Measurements from ENCODE around the gene MYBPH. TPM values are rescaled to one million over a fixed set of nuclear protein-coding genes. Genes with fewer than 3 reads are reported as not detected.

The MYBPH gene
- total RNA-seq, 1 experiment from 2014 or later: 13.7 TPM

DNA sequence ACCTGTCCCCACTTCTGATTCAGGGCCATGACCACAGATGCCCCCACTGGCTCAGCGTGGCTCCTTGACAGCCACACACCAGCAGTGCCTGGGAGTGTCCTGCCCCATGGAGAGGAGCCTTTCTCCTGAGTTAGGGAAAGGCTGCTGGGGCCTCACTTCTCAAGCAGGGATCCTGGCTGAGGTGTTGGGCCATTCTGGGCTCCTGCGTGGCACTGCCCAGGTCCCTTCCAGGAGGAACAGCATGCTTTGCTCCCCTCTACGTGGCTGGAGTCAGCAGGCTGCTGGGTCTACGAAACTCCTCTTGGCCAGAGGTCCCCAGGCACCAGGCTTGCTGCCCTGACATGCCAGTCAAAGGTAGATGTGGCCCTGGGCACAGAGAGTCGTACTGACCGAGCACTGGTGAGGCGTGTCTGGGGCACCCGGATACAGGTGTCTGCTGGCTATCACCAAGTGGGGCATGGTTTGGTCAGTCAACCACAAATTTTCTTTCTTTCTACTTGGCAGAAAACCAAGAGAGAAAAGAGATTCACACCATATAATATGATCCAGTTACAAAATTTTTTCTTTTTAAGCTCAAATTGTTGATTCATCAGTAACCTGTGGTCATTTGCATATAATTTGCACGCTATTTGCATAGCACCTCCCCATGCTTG, 44.0 kb downstream of the MYBPH start:
- DNase-seq (ENCODE audit: low read depth): no peak

DNA sequence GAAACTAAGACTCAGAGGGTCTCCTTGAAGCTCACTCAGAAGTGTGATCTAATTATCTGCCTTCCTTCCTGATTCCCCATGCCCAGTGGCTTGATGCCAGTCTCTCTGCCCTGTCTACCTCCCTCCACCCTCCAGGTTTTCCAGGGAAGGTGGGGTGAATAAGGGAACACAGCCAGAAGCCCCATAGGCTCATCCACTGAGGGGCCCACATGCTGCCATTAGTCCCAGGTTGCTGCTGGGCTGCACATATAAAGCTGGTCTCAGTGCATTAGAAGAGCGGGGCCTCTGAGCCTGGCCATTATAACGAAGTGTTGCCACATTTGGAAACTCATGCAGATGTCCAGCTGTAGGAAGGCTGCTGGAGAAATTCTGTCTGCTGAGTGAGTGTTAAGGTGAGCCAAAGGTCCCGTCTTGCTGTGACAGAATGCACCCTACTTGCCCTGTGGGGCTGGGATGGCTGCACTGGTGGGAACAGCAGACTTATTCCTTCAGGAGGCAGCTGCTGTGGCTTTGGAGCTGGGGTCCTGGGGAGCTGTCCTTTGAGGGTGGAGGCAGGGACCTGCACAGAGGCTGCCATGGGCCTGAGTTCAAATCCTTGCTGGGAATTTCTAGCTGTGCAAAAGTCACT, 45.2 kb downstream of the MYBPH start:
- DNase-seq (ENCODE audit: low read depth): no peak

DNA sequence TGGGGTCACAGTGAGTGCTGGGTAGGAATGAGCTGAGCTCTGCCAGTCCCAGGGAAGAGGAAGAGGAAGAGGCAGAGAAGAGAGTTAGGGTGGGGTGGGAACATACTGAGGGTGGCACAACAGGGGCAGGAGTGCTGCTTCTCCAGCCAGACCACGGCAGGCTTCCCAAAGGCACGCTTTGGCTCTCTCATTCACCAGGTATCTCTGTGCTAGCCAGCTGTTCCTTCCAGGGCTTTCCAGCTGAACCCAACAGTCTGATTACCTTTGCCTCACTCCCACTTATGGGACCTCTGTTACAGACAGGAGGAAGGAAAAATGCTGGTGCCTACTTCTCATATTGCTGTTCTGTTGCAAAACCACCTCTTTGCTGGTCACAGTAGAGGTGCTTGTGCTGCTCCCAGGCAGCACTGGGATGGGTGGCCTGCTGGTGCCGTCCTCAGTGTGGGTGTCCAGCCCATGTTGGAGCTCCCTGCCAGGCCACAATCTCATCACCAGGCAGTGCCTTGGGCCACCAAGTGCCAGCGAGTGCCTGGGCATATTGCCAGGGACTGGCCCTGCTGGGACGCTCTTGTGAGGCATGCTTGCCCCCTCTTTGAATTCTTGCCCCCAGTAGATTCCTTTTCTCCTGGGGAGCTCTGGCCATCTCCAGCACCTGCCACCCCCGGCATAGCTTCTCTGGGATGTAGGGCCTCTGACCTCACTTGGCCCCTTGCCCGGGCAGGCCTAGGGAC, 46.0 kb downstream of the MYBPH start:
- DNase-seq (ENCODE audit: low read depth): no peak

DNA sequence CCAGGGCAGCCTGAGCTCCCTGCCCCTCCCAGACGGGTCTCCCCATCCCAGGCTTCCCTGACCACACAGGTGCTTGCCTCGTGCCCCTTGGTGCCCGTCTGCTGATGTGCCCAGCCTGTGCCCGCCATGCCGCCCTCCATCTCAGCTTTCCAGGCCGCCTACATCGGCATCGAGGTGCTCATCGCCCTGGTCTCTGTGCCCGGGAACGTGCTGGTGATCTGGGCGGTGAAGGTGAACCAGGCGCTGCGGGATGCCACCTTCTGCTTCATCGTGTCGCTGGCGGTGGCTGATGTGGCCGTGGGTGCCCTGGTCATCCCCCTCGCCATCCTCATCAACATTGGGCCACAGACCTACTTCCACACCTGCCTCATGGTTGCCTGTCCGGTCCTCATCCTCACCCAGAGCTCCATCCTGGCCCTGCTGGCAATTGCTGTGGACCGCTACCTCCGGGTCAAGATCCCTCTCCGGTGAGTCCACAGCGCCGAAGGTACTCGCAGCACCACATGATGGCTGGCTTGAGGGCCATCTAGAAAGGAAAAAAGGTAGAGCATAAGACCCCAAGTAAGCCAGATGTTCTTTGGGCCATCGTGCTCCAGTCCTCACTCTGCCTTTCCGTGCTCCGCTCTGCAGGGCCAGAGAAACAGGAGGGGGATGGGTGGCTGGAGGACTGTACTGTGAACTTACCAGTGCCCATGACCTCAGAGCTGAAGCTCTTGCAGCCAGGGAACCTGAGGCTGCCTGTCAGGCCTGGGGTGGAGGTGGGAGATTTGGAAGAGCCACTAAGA, 46.7 kb downstream of the MYBPH start:
- no peak for DNase-seq (ENCODE audit: low read depth)

DNA sequence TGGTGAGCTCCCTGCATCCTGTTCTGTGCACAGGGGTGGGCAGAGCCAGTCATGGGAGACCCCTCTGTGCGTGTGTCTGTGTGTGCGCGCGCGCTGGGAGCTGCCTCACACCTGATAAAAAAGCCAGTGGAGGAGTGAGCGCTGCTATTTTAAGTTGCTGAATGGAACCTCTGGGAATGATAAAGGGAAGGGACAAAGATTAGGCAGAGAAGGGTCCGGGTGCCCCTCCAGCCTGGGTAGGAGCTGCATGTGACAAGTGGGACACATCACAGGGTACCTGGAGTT, 47.3 kb downstream of the MYBPH start:
- no peak for DNase-seq (ENCODE audit: low read depth)

DNA sequence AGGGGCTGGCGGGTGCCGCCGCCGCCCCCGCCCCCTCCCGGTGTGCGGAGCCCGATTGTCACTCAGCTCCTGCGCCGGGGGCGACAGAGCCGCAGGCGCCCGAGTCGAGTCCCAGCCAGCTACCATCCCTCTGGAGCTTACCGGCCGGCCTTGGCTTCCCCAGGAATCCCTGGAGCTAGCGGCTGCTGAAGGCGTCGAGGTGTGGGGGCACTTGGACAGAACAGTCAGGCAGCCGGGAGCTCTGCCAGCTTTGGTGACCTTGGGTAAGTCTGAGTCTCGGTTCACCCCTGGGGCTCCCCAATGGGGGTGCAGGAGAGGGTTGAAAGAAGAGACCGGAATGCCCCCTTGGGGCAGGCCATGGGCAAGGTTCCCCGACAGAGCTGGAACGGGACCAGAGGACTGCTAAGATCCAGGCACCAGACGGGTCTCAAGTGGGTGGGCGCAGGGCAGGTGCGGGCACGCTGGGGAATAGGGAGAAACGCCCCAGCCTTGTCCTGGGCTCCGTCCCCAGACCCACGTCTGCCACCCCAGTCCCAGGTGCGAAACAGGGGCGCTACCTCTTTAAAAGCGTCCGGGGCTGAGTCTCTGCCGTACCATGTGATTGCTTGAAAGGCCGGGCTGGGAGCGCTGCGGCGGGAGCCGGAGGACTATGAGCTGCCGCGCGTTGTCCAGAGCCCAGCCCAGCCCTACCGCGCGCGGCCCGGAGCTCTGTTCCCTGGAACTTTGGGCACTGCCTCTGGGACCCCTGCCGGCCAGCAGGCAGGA, 47.8 kb downstream of the MYBPH start, which contains the start of gene ADORA1:
Gene ADORA1, plus strand, starts transcription at position 61 of the 765 bp plus-strand sequence. CDS start 1,116 bp downstream, outside the sequence.
- peak; percentile 73 for DNase-seq (ENCODE audit: low read depth)

DNA sequence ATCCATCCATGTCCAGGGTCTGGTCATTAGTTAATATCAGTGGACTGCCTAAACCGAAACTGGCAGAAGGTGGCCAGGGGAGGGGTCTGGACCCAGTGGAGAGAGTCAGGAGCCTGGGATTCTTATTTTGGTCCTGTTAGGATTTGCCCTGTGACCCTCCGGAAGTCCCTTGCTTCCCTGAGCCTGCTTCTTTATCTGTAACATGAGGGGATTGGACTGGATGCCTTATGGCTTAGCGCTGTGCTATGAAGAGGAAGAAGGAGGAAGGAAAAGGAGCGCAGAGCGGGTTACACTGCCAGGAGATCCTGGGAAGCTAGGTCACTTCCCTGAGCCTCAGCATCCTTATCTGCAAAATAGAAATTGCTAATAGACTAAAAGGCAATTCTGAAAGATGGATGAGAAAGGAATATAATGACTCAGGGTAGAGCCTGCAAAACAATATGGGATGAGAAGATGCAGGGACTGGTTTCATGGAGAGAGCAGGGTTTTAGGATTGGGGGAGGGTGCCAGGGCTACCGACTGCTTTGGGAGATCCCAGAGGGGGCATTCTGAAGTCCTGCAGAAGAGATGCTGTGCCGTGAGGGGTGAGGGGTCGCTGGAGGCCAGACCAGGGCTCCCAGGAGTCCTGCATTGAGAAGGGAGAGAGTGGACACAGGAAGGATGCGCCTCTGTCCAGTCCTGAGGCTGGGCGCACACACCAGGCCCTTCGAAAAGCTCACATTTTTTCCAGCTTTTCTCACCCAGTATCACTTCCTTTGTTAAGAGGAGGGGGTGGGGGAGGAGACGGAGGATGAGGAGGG, 48.6 kb downstream of the MYBPH start:
- peak; percentile 34 for DNase-seq (ENCODE audit: low read depth)

DNA sequence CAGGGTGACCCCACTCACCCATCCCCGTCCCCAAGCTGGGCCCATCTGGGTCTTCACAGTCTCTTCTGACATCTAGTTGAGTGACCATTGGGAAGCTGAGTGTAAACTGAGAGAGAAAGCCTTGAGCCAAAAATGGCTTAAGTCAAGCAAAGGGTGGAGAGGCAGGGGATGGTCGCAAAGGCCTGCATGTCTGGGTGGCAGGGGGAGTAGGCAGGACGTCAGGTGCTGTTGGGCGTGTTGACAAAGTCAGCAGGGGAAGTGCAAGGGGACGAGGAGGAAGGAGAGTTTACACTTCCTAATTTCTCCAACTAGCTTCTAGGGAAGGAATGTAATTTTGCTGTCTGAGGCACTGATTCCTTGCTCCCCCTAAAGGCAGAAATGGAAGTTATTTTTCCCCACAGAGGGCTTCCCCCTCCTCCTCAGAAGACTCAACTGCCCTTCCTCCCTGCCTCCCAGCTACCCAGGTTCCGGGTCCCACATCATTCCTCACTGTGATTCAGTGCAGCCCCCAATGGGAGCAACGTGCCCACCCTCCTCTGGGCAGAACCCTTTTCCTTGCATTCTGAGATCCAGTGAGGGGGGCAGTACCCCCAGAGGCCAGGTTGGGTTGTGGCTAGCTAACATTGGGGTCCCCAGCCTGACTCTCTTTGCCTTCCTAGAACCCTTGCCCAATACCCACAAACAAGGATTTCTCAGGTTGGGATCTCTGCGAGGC, 49.3 kb downstream of the MYBPH start:
- peak; percentile 47 for DNase-seq (ENCODE audit: low read depth)

DNA sequence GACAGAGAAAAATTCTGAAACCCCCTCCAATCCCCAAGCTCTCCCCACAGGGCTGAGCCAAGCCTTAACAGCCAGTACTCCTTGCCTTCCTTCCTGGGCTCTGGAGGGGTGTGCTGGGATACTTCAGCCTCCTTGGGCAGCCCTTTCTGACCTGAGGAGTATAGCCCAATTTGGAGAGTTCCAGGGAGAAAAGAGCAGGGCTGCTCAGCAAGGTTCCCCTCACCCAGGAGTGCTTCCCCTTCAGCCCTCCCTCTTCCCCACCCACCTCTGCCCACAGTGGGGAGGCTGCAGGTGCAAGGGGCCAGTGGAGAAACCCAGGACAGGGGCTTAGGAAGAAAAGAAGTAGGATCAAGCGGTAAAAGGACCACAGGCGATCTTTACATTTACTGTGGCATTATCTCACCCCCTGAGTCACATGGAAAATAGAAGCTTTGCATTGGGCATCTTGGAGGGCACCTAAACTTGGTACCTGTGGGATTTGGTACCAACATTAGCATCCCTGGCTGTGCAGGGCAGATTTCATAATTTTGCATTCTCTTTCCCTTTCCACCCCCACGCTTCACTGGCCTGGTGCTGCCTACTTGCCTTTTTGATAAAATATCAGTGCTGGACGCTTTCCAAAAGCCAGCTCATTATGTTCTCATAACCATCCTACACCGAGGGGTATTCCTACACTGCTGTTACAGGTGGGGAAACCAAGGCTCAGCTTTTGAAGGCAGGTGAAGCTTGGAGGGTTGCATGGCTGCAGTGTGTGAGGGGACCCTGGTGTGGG, 50.9 kb downstream of the MYBPH start:
- DNase-seq (ENCODE audit: low read depth): peak; percentile 58

DNA sequence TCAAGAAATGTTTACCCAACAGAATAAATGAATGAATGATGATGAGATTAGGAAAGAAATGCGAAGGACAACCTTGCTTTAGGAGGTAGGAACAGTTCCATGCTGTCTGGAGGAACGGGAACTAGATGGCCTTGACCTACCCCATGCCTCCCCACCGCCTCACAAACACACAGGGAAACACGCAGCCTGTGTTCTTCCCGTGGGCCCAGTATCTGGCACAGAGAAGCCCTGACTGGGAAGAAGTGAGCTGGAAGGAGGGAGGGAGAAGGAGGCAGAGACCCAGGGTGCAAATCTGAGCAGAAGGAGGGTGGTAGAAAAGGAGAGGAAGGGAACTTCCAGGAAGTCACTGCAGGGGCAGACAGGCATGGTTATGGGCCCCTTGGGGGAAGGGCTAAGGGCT, 51.6 kb downstream of the MYBPH start:
- no peak for DNase-seq (ENCODE audit: low read depth)

DNA sequence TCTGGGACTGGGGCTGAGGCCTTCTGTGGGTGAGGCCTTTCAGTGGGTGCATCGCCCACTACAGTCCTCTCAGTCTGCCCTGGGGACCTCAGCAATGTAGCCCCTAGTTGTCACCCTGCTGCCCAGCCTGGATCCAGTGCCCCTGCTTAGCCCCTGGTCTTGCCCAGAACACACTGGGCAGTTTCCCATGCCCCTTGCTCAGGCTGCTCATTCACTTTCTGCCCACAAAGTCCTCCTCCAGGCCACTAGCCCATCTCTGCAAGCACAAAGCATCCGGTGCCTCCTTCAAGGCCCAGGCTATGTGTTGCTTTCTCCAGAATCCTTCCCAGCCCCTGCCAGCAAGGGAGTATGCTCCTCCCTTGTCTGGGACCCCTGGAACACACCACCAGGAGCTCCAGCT, 53.5 kb downstream of the MYBPH start:
- DNase-seq (ENCODE audit: low read depth): no peak

DNA sequence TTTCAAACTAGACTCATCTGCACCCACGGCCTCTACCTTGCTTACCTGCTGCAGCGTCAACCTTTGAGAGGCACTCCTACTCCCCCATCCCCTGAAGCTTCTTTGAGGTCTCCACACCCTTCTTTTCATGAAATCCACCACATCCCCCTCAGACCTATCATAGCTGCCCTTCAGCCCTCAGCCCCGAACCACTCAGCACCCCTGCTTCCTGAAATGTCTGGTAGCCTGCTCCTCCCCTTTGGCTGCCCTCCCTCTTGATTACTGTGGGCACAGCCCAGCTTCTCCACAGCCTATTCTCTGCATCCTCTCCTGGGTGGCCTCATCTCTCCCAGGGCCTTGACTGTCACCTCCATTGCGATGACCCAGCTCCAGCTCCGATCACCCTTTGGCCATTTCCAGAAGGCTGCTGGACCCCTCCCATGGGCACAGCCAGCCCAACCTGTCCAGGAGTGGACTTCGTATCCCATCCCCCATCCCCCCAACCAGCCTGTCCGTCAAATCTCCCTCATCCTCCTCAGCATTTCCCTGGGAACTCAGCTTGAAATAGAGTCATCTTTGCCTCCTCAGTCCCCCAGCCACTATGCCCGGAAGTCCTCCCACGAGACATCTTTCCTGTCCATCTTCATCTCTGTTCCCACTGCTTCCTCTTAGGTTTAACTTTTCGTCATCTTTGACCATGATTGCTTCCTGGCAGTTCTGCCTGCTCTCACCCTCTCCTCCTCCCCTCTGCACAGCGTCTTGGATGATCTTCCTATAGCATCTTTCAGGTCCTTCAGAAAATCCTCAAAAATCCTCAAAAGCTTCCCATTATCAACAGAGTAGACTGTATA, 54.2 kb downstream of the MYBPH start:
- DNase-seq (ENCODE audit: low read depth): no peak

DNA sequence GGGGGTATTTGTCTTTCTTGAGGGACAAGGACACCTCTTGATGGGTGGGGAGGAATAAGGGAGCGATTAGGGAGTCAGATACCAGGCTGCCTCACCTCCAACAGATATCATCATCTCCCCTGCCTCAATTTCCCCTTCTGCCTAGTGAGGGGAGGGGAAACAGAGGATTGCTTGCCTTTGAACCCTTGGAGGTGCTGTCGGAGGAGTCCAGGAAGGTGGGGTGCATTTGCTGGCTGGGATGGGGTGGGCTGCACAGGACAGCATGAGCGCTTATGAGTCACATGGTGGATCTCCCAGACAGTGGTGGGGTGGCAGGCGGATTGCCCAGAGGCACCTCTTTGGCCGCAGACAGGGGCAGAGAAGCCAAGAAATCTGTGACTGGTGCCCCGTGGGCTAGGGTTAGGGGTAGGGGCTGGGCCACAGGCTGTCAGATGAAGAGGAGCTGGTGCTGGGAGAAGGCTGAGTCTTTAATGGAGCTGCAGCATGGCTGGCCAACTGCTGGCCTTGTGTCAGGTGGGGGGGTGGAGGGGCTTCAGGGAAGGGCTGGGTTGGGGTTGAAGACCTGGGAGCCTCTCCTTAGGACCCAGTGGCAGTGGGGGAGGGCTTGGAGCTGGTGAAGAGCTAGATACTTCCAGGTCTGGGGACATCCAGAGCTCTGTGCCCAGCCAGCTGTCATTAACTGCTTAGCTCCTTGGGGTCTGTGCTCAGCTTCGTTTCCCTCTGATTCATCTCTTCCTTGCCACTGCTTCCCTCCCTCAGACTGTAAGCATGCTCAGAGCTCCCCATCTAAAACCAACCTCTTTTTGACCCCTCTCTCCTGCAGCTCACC, 55.1 kb downstream of the MYBPH start:
- peak; percentile 35 for DNase-seq (ENCODE audit: low read depth)
